ENCODE data around the gene NELFB. TPM values are rescaled to one million over a fixed set of nuclear protein-coding genes. Genes with fewer than 3 reads are reported as not detected.
A peak's percentile ranks its signal among the peaks of the same experiment; 100 is the strongest.

NELFB gene
- total and polyA plus RNA-seq, 2 donors (not counting 1 experiment from before 2014, with no cell fraction given): 53.7 to 55.8 TPM

GRCh38 chr9:137217276-137218211 is 37.6 kb upstream of the NELFB start:
- no peaks in the 10 kb centered on the region for H3K27me3 Mint-ChIP-seq
- POLR2A ChIA-PET: no interaction called here
- no peaks in the 10 kb centered on the region for H3K9me3 Mint-ChIP-seq (ENCODE audit: insufficient read depth)
- H3K4me3 Mint-ChIP-seq: no peak overlapping the region
- H3K4me2 ChIP-seq (replicated peaks; ENCODE audit: low read depth, low read length, poor library complexity, severe bottlenecking): peak overlapping the region; percentile 19
- H3K4me1 Mint-ChIP-seq: peaks cover 4% of the 10 kb centered on the region
- H3K9me3 ChIP-seq (ENCODE audit: control extremely low read depth in 1 of 3, control insufficient read depth in 2 of 3, insufficient read depth in 1 of 3, low read length in 2 of 3): no peaks in the 10 kb centered on the region
- H3K27me3 ChIP-seq (replicated peaks in 1 of 4; ENCODE audit: control extremely low read depth in 1 of 4, control insufficient read depth in 3 of 4, insufficient read depth in 4 of 4, low read length in 3 of 4): no peaks in the 10 kb centered on the region
- TF ChIP-seq EZH2 (IDR thresholded peaks at IDR 0.05; ENCODE audit: borderline replicate concordance, insufficient read depth, low read depth, low read length, poor library complexity, severe bottlenecking): no peak
- TF ChIP-seq CTCF (IDR thresholded peaks at IDR 0.05): no peak
- peaks cover 3% of the 10 kb centered on the region for H3K79me2 ChIP-seq (ENCODE audit: control insufficient read depth, insufficient read depth, low read length)
- no peak for DNase-seq
- H3K27ac ChIP-seq (ENCODE audit: low read length in 2 of 2): no peak overlapping the region
- H4K20me1 ChIP-seq (ENCODE audit: control insufficient read depth, insufficient read depth, low read length, poor library complexity, severe bottlenecking): no peaks in the 10 kb centered on the region
- CTCF ChIA-PET: no interaction called here
- peaks cover under 1 to 7% of the 10 kb centered on the region in 2 donors for H3K4me1 ChIP-seq (ENCODE audit: control insufficient read depth in 2 of 2, insufficient read depth in 2 of 2, low read length in 2 of 2)
- H3K27ac Mint-ChIP-seq: no peak overlapping the region
- H3K9ac ChIP-seq (ENCODE audit: low read length): no peak overlapping the region
- no peak for ATAC-seq (ENCODE audit: low read depth)
- WGBS (ENCODE audit: insufficient coverage): 92% methylated on average over 34 of the region's 36 CpGs
- no peak overlapping the region for H3K4me3 ChIP-seq (ENCODE audit: control extremely low read depth in 1 of 5, extremely low read depth in 1 of 5, insufficient read depth in 1 of 5, low read depth in 2 of 5, low read length in 4 of 5)
- H2AFZ ChIP-seq (ENCODE audit: insufficient read depth, low read depth, low read length, poor library complexity, severe bottlenecking): no peak overlapping the region
- no peaks in the 10 kb centered on the region for H3K36me3 ChIP-seq (replicated peaks in 1 of 2; ENCODE audit: control extremely low read depth in 1 of 2, control insufficient read depth in 1 of 2, extremely low read depth in 1 of 2, insufficient read depth in 2 of 2, low read length in 1 of 2)
- intact Hi-C loops (cut with micrococcal nuclease): no loop called here

- Mint-ChIP-seq H3K27ac (no peak overlapping the region), H3K9me3 (ENCODE audit: insufficient read depth) (no peaks in the 10 kb centered on the region), H3K4me3 (no peak overlapping the region), H3K4me1 (peaks cover 10% of the 10 kb centered on the region), H3K27me3 (no peaks in the 10 kb centered on the region)
- POLR2A ChIA-PET: no interaction called here
- H3K9ac ChIP-seq (ENCODE audit: low read length): no peak overlapping the region
- peaks cover 6 to 13% of the 10 kb centered on the region in 2 donors for H3K4me1 ChIP-seq (ENCODE audit: control insufficient read depth in 2 of 2, insufficient read depth in 2 of 2, low read length in 2 of 2)
- H3K9me3 ChIP-seq (ENCODE audit: control extremely low read depth in 1 of 3, control insufficient read depth in 2 of 3, insufficient read depth in 1 of 3, low read length in 2 of 3): no peaks in the 10 kb centered on the region
- H3K27me3 ChIP-seq (replicated peaks in 1 of 4; ENCODE audit: control extremely low read depth in 1 of 4, control insufficient read depth in 3 of 4, insufficient read depth in 4 of 4, low read length in 3 of 4): no peaks in the 10 kb centered on the region
- TF ChIP-seq EZH2 (IDR thresholded peaks at IDR 0.05; ENCODE audit: borderline replicate concordance, insufficient read depth, low read depth, low read length, poor library complexity, severe bottlenecking) (no peak), CTCF (IDR thresholded peaks at IDR 0.05) (no peak)
- CTCF ChIA-PET: interaction anchor here (0.7 kb wide), 1 partner anchor 14 kb away, joined by 7 read pairs; no protein-coding TSS in a partner anchor
- no peak overlapping the region for H2AFZ ChIP-seq (ENCODE audit: insufficient read depth, low read depth, low read length, poor library complexity, severe bottlenecking)
- DNase-seq (no peak), ATAC-seq (ENCODE audit: low read depth) (no peak)
- H3K36me3 ChIP-seq (replicated peaks in 1 of 2; ENCODE audit: control extremely low read depth in 1 of 2, control insufficient read depth in 1 of 2, extremely low read depth in 1 of 2, insufficient read depth in 2 of 2, low read length in 1 of 2): no peaks in the 10 kb centered on the region
- H4K20me1 ChIP-seq (ENCODE audit: control insufficient read depth, insufficient read depth, low read length, poor library complexity, severe bottlenecking): no peaks in the 10 kb centered on the region
- peaks cover 3% of the 10 kb centered on the region for H3K79me2 ChIP-seq (ENCODE audit: control insufficient read depth, insufficient read depth, low read length)
- H3K4me3 ChIP-seq (ENCODE audit: control extremely low read depth in 1 of 5, extremely low read depth in 1 of 5, insufficient read depth in 1 of 5, low read depth in 2 of 5, low read length in 4 of 5): no peak overlapping the region
- no peak overlapping the region for H3K27ac ChIP-seq (ENCODE audit: low read length in 2 of 2)
- intact Hi-C loops (cut with micrococcal nuclease): no loop called here
- 96% methylated on average over 30 of the region's 30 CpGs for WGBS (ENCODE audit: insufficient coverage)
- no peak overlapping the region for H3K4me2 ChIP-seq (replicated peaks; ENCODE audit: low read depth, low read length, poor library complexity, severe bottlenecking)
These were observed 36.8 kb upstream of the NELFB start for GRCh38 chr9:137218212-137218753.

Measured in B cell (primary cell).